ENCODE results near the gene ATG2B.

ATG2B gene

GRCh38 chr14:96303981-96304380 is 59.2 kb downstream of the ATG2B start:
- Histone ChIP-seq H3K4me1 (ENCODE audit: insufficient read depth, low read length, poor library complexity, severe bottlenecking) (no peaks in the 10 kb centered on the region), H3K27me3 (ENCODE audit: insufficient read depth, low read length, poor library complexity, severe bottlenecking) (no peaks in the 10 kb centered on the region), H3K9me2 (replicated peaks; ENCODE audit: low read depth, low read length) (no peaks in the 10 kb centered on the region), H3K9ac (ENCODE audit: low read depth, low read length, poor library complexity, severe bottlenecking) (no peak overlapping the region), H3F3A (ENCODE audit: low read depth) (no peaks in the 10 kb centered on the region), H4K20me1 (ENCODE audit: insufficient read depth, low read length, poor library complexity, severe bottlenecking) (no peaks in the 10 kb centered on the region), H3K79me2 (ENCODE audit: insufficient read depth, low read length) (no peaks in the 10 kb centered on the region), H3K4me3 (ENCODE audit: low read length, poor library complexity, severe bottlenecking) (no peak overlapping the region), H2AFZ (ENCODE audit: low read length) (no peak overlapping the region), H3K9me3 (ENCODE audit: insufficient read depth, low read depth, low read length) (no peaks in the 10 kb centered on the region), H3K36me3 (ENCODE audit: insufficient read depth, low read length) (peaks cover 42% of the 10 kb centered on the region; the same call in 1 of the 2 replicates), H3K4me2 (ENCODE audit: low read depth, low read length, poor library complexity, severe bottlenecking) (no peak overlapping the region)
- TF ChIP-seq CTCF (conservative IDR thresholded peaks at IDR 0.05; ENCODE audit: low read length) (no peak), EZH2phosphoT487 (IDR thresholded peaks at IDR 0.05; ENCODE audit: borderline replicate concordance) (no peak)

GRCh38 chr14:96299441-96299840 is 63.7 kb downstream of the ATG2B start:
- Histone ChIP-seq H2AFZ (ENCODE audit: low read length) (no peak overlapping the region), H3K9me3 (ENCODE audit: insufficient read depth, low read depth, low read length) (no peaks in the 10 kb centered on the region), H3K27me3 (ENCODE audit: insufficient read depth, low read length, poor library complexity, severe bottlenecking) (no peaks in the 10 kb centered on the region), H4K20me1 (ENCODE audit: insufficient read depth, low read length, poor library complexity, severe bottlenecking) (no peaks in the 10 kb centered on the region), H3F3A (ENCODE audit: low read depth) (no peaks in the 10 kb centered on the region), H3K4me1 (ENCODE audit: insufficient read depth, low read length, poor library complexity, severe bottlenecking) (no peaks in the 10 kb centered on the region), H3K9me2 (replicated peaks; ENCODE audit: low read depth, low read length) (no peaks in the 10 kb centered on the region), H3K36me3 (ENCODE audit: insufficient read depth, low read length) (peaks cover 27% of the 10 kb centered on the region; the same call in 1 of the 2 replicates), H3K79me2 (ENCODE audit: insufficient read depth, low read length) (no peaks in the 10 kb centered on the region), H3K4me3 (ENCODE audit: low read length, poor library complexity, severe bottlenecking) (no peak overlapping the region), H3K4me2 (ENCODE audit: low read depth, low read length, poor library complexity, severe bottlenecking) (no peak overlapping the region), H3K9ac (ENCODE audit: low read depth, low read length, poor library complexity, severe bottlenecking) (no peak overlapping the region)
- TF ChIP-seq CTCF (conservative IDR thresholded peaks at IDR 0.05; ENCODE audit: low read length), result no peak
- no peak for TF ChIP-seq EZH2phosphoT487 (IDR thresholded peaks at IDR 0.05; ENCODE audit: borderline replicate concordance)

- H4K20me1 ChIP-seq (ENCODE audit: insufficient read depth, low read length, poor library complexity, severe bottlenecking), result no peaks in the 10 kb centered on the region
- H3K9me3 ChIP-seq (ENCODE audit: insufficient read depth, low read depth, low read length), result no peaks in the 10 kb centered on the region
- no peaks in the 10 kb centered on the region for H3K27me3 ChIP-seq (ENCODE audit: insufficient read depth, low read length, poor library complexity, severe bottlenecking)
- H3K9me2 ChIP-seq (replicated peaks; ENCODE audit: low read depth, low read length), result no peaks in the 10 kb centered on the region
- no peaks in the 10 kb centered on the region for H3K79me2 ChIP-seq (ENCODE audit: insufficient read depth, low read length)
- H3K36me3 ChIP-seq (ENCODE audit: insufficient read depth, low read length), result peaks cover 17% of the 10 kb centered on the region; the same call in 1 of the 2 replicates
- H3K4me1 ChIP-seq (ENCODE audit: insufficient read depth, low read length, poor library complexity, severe bottlenecking), result no peaks in the 10 kb centered on the region
- H3K4me3 ChIP-seq (ENCODE audit: low read length, poor library complexity, severe bottlenecking), result no peak overlapping the region
- no peak for TF ChIP-seq CTCF (conservative IDR thresholded peaks at IDR 0.05; ENCODE audit: low read length)
- TF ChIP-seq EZH2phosphoT487 (IDR thresholded peaks at IDR 0.05; ENCODE audit: borderline replicate concordance), result no peak
- H3F3A ChIP-seq (ENCODE audit: low read depth), result no peaks in the 10 kb centered on the region
- no peak overlapping the region for H3K4me2 ChIP-seq (ENCODE audit: low read depth, low read length, poor library complexity, severe bottlenecking)
- no peak overlapping the region for H3K9ac ChIP-seq (ENCODE audit: low read depth, low read length, poor library complexity, severe bottlenecking)
- H2AFZ ChIP-seq (ENCODE audit: low read length), result no peak overlapping the region
Measured at GRCh38 chr14:96297997-96298515, 65.1 kb downstream of the ATG2B start.

All from Loucy (cell line).